HG03565 (cell line): ENCODE measurements around the gene PKP4.

Experiments used
- ATAC-seq: cut with Tn5 transposase; IDR thresholded peaks from one replicate; pipeline ENCODE4 v1.9.1; 2021; ENCODE audit warnings: mild to moderate bottlenecking, moderate library complexity; ENCODE audit not compliant: unreplicated experiment

Gene PKP4

DNA sequence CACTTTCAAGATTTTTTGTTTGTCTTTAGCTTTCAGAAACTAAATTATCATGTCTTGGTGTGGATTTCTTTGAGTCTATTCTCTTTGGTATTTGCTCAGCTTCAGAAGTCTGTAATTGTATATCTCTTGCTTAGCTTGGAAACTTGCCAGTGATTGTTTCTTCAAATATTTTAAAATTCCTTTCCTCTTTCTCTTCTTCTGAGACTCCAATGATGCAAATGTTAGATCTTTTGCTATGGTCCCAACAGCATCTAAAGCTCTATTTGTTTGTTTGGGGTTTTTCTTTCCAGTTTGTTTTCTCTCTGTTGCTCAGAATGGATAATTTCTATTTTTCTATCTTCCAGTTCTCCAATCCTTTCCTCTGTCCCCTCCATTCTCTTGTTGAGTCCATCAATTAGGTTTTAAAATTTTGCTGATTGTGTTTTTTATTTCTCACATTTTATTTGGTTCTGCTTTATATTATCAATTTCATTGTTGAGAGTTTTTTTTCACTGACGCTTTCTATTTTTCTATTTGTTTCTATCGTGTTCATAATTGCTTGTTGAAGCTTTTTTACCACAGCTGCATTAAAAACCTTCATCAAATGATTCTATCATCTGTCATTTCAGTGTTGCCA lies 256.9 kb downstream of the PKP4 start:
- no peak for ATAC-seq

DNA sequence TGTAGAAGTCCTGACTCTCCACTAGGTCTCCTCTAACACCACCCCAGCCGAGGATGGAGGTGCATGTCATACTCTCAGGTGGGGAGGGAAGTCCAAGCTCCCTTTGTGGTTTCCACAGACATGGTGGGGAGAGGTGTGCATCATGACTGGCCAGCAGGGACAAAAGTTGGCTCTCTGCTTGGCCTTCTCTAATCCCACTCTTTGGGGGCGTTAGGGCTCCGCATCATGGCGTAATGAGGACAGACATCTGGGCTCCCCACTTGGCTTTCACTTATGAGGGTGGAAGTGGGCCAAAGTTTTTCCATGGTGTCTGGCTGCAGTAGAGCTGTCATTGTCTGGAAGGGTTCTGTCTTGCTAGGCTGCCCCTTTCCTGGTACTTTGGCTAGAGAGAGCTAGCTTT lies 257.7 kb downstream of the PKP4 start:
- no peak for ATAC-seq

DNA sequence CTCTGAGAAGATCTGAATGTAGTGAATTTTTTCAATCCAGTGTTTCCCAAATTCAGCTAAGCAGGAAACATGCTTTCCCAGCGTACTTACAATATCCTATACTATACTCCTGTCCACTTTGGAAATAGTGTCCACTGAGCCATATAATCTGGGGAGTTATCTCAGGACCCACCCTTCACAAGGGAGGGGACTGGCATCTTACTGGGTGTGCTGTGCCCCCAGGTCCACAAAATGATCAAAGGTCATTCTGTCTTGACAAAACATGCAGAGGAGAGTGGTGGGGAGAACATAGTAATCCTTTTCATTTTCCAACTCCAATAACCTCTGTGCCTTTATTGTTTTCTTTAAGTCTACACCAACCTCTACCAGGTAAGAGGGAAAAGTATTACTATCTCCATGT lies 258.6 kb downstream of the PKP4 start:
- ATAC-seq, result no peak

DNA sequence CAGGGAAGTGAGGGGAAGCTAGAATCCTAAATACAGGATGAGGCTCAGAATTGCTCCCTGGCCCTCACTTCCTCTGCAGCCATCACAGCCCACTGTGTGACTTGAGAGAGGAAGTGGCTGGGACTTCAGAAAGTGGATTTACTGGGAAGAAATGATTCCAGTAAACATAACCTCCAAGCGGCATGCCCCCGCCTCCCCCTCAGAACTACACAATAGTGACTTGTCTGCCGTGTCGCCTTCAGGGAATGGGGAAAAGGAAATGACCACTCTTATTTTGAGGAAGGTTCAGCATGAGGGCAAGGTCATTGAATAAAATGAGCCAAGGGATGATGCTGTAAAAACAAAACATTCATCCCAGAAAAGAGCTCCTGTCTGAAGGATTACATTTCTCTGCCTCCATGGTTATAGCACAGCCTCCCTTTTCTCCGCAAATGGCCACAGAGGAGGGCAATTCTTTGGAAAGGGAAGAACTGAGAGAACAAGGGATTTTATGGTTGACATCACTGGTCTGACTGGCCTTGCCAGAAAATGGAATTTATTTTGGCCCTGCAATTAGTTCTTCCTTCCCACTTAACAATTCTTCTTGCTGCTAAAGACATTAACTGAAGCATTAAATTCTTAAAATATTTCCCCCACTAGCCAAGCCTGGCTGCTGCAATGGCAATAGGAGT lies 259.5 kb downstream of the PKP4 start:
- no peak for ATAC-seq

DNA sequence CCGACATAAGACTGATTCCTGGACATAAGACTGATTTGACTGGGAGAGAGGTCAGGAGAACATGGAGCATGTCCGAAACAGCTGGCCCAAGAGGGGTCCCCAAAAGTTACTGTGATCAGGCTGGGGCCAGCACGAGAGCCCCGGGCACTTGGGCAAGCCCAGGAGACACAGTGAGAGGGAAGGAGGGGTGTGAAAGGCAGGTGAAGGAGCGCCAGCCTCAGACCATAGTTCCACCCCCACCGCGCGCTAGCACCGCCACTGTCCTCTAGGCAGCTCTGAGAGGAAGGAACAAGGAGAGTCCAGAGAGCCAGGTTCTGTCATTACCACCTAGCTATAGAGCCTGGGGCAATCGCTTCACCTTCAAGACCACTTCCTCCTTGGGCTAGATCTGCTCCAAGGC lies 260.2 kb downstream of the PKP4 start:
- ATAC-seq, result no peak

DNA sequence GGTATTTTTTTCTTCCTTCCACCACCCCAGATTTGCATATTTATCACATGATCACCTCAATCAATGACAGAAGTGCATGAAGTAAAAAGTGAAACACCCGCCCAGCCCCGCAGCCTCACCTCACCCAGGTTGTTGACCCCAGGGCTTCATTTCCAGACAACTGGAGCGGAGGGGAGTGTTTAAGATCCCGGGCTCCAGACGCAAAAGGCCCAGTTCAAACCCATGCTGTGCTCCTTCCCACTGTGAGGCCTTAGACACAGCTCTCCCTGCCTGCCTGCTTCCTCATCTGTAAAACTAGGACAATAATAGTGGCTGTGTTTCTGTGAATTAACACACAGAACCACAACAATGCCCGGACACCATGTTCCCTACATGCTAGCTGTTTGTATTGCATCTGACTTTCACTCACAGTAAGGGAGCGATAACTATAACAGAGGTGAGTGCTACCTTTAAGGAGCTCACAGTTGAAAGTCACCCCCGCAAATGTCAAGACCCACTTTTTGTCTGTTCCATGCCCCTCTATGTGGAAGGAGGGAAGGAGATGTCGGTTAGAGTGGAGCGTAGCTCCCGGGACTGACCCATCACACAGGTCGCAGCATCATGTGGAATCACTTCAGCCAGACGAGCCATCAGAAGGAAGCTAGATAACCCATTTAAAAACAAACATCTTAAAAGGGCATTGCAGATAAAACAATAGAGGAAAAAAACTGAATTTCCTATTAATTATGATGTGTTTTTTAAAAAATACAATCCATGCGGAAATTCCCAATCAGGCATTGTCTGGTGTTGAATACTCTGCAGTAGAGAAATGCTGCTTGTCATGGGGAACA lies 260.8 kb downstream of the PKP4 start:
- no peak for ATAC-seq

DNA sequence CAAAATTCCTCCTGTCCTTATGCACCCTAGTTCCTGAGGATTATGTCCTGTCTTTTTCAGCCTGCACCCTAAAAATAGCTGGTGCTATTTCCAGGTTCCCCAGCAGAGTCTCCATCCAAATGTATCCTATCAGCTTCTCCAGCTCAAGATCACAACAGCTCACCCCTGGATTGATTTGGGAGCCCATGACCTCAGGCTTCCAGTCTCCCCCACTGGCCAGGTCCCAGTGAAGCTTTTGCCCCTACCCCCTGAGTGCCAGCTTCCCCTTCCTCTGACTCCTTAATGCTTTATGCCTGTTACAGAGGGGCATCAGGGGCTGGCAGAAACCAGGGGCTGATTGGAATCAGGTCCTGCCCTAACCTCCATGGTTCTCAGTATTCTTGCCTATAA lies 261.4 kb downstream of the PKP4 start:
- ATAC-seq, result no peak

DNA sequence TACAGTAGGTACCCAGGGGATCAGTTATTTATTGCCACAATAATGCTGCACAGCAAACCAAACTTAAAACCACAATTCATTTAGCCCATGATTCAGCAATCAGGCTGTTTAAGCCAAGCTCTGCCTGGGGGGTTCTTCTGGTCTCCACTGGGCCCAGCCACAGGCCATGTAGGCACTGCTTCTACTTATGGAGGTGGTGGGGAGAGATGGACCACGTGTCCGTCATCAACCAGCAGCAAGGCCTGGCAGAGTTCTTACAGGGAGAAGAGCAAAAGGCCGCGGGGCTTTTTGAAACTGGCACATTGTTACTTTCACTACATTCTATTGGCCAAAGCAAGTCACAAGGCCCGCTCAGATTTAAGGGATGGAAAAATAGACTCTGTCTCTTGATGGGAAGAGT lies 262.1 kb downstream of the PKP4 start:
- ATAC-seq, result no peak

DNA sequence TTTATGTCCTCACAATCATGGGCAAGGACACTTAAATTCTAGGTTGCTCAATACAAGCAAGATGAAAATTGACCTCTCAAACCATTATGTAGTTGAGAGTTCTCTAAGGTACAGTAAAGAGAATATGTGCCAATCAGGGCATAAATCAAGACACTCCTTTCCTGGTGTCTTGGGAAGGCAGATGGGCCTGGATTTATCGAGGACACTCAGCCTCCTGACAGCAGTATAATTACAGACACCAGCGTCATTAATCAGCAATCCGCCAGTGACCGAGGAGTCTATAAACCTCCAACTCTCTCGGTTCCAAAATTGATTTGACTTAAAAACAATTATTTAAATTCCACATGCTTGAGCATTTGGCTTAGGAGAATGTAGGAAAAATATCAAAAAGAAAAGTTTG lies 262.7 kb downstream of the PKP4 start:
- ATAC-seq, result no peak

DNA sequence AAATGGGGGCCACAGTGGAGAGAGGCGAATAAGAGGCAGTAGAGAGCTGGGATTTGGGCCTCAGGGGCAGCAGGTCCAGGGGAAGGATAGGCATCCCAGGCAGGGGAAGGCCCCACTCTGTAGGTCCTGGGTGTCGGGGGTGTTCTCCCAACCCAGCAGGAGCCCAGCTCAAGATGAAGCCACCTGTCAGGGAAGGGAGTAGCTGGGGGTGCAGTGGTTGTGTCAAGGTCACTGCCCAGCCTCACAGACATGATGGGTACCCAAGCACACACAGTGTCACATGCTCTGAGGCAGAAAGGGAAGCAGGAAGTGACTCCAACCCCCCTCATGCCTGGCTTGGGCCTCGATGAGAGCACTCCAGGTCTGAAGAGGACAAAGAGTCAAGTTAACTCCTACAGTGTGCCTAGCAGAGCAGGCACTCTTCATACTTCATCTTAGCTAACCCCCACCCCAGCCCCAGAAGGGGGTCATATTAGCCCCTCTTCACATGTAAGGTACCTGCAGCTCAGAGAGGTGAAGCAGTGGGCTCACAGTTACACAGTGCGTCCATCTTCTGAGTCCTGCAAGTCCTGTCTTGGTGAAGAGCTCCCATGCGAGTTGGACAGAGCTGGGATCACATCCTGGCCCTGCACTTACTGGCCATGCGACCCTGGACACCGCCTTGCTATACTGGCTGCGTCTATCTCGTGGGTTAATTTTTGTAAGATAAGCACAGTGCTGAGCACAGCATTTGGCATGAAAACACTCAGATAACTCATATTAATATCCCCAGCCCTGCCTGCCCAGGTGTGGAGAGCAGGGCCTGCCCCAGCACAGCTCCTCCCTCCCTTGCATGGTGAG lies 265.7 kb downstream of the PKP4 start:
- no peak for ATAC-seq

DNA sequence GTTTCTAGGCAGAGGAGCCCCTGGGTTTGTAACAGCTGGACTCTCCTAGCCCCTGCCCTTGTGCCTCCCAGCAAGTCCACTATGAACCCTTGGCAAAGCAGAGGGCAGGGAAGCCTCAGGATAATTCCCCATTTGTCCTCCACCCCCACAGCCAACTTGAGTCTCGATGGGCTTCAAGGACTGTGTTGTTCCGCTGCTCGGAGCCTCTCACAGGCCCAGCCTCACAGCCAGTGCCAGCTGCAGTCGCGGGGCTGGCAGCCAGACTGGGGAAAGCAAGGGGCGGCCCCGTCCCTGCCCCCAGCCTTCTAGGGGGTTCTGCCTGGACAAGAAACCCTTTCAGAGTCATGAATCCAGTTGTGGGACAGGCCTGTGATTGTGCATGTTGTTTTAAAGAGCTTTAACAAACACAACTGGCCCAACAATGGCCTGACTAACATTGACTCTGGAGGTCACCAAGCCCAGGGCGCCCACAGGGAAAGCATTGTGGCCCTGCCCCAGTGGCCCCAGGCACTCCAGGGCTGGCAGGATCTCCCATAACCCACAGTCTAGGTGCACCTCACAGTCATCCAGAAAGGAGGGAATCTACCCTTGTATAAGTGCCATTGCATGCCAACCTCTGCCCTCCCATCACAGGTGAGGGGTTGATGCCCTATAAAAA lies 266.6 kb downstream of the PKP4 start:
- no peak for ATAC-seq

DNA sequence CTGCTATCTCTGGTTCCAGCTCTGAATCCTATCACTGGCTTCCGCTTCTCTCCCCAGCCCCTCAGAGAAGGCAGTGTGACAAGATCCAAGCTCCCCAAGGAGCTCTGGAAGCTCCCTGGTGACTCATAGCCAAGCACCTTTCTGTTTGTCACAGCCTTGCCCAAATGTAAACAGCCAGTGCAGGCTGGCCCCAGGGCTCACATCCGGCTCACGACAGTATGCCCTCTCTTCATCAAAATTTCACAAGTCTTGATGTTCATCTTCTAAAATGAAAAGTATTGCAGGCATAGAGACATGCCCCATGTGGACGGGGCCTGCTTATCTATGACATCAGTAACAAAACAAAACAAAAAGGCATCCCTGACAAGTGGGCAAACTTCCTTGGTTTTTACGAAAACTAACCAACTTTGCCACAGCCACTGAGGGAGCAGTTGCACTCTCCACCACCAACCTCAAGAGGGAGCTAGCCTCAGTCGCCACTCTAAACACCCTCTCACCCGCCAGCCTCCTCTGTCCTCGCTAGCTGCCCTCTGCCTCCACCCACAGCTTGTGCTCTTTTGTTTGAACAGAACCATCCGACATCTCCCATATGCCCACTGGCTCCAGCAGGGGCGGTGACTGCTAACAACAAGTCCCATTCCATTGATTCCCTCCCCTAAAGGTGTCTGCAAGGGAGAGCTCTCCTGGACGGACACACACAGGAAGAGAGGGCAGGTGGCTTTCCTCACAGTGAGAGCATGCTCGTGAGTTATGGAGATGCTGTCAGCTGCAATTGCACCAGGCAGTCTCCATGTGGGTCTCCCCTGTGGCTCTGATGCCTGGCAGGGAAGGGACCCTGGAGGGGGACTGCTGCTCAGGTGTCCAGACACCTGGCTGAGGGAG lies 267.4 kb downstream of the PKP4 start:
- no peak for ATAC-seq

DNA sequence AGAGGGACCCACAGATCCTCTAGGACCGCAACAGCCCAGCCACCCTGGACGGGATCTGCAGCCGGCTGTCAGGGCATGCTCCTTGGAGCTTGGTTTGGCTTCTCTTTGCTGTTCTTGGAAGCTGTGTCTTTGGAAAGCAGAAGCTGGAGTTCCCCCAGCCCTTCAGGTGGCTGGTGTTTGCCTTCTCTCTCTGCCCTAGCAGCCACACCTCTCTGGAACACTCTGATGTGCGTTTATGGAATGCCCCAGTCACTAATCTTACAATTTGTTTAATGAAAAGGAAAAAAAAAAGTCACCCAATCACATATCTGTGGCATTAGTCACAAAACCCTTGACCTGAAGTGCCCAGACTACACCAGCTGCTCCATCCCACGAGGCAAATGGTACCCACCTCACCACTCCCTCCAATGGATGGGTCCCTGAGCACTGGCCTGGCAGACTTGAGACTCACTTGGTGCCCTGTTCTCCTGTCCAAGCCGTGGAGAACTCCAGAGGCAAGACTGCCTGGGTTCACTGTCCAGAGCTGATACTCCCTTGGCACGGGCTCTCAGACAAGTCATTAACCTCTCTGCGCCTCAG lies 268.1 kb downstream of the PKP4 start:
- no peak for ATAC-seq

DNA sequence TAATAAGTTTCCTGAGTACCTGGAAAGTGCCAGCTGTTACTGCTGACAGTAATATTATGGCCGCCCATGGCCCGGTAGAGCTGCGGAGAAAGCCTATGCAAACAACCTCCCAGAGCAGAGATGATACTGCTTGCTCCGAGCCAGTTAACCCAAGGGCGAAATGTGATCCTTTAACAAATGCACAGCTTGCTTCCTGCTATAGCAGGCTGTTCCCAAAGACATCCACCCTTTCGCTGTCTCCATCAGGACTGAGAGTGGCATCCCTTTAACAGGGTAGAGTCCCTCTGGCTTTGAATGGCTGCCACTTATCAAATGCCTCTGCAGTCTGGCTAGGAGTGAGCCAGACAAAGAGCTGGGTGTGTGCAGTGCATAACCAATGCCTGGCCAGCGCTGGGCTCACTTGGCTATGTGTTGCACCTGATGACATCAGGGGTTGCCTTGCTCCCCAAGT lies 268.7 kb downstream of the PKP4 start:
- no peak for ATAC-seq

DNA sequence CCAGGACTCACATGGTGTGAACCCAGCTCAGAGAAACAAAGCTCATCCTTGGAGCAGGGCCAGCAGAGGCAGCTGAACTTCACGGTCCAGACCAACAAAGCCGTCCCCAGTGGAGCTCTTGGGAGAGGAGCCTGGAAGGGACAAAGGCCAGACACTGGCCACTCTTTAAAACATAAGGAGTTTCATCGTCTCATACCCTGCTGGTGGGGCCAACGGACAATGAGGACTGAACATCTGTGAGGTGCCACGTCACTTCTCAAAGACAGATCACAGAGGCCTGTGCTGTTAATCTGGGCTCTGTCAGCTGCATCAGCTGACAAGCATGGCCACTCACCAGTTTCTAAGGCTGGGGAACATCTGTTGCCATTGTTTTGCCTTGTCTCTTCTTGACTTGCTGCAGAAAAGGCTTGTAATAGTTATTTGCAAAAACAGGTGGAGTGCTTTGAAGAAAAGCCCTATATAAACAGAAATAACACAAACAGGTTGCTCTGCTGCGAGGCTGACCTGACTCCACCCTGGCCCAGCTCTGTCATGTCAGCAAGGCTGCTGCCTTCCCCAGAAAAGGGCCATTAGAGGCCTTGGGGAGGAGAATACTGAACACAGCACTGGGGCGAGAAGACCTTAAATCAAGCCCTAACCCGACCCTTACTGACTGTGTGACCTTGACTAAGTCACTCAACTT lies 270.3 kb downstream of the PKP4 start:
- ATAC-seq, result no peak

DNA sequence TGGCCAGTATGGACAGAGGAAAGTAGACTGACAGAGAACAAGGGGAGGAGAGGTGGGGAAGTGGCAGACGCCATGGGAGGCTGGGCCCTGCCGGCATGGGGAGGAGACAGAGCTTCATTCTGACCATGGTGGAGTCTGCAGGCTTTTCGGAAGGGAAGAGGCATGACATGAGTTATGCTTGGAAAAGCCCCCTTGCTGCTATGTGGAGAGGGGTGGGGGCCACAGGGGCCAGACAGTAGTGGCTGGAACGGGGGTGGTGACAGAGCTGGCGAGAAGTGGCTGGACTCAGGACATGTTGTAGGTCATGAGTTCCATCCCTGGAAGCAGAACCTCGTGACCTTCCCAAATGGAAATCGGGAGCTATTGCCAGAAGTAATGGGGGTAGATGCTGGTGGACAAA lies 271.7 kb downstream of the PKP4 start:
- ATAC-seq, result no peak

DNA sequence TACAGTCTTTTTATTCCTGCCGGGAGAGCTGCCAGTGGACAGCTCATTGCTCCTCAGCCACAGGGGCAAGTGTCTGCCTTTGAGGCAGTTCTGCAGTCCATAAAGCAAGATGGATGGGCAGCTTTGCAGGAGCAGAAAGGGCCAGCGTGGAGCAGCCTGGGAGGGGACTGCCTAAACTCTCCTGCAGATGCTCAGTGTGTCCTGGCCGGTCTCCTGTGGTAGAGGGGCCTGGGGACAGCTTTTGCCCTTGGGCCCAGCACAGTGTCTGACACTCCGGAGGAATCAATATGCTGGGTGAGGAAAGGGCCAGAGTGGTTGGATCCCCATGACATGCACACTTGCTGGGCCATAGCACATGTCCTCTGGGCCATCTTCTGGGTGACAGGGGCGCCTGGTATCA lies 272.7 kb downstream of the PKP4 start:
- no peak for ATAC-seq

DNA sequence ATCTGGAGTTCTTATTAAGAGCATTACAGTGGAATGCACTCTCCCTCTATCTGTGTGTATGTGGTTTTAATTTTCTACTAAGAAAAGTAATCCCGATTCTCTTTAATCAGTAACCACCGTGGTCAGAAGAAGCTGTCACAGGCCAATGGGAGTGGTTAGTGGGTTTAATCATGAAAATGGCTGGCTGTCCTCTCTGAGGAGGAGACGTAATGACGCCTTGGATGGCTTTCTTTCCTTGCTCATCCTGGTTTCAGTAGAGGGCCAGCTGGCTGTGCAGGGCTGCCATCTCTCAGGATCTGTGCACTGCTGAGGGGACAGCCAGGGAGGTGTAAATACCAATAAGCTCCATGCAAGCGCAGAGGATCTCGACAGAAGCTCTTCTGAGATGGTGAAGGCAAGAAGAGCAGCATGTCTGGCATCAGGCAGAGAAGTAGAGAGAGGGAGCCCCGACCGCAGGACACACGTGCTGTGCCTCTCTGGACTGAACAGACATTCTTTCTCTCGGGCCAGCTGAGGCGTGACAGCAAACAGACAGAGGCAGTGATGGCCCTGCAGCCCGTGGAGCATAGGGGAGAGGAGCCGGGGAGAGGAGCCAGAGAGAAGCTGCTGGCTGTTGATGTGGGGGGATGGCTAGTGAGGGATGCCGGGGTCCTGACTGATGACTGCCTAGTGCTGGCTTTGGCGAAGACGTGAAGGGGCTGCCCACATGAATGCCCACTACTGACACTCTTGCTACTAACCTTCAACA lies 273.3 kb downstream of the PKP4 start:
- no peak for ATAC-seq
